Hepatocyte (in vitro differentiated cells): Measurements from ENCODE around the gene PYCR2. TPM values are rescaled to one million over a fixed set of nuclear protein-coding genes. Genes with fewer than 3 reads are reported as not detected.
"Not testable (repeated sequence)": the region's sequence is repeated elsewhere in the genome, so short reads cannot be mapped to it uniquely, and the experiment has no call there.

Experiments
- DNase-seq: peaks from one replicate; pipeline ENCODE4 v3.0.0-alpha.2; 2016; ENCODE audit warnings: low spot score
- H2AFZ ChIP-seq: fragments of 200-600 bp; sonication (generic); 2 replicates; pipeline ENCODE4 v1.6.0; 2016; ENCODE audit warnings: antibody characterized with exemption, mild to moderate bottlenecking
- H3K27ac ChIP-seq: fragments of 200-600 bp; sonication (generic); 2 replicates; pipeline ENCODE4 v1.5.1; 2016; ENCODE audit warnings: mild to moderate bottlenecking
- H3K27me3 ChIP-seq: fragments of 200-600 bp; sonication (generic); 2 replicates; pipeline ENCODE4 v1.6.1; 2016
- H3K36me3 ChIP-seq: fragments of 200-600 bp; sonication (generic); replicated peaks from 2 replicates; pipeline ENCODE4 v1.5.1; 2016; ENCODE audit warnings: low read depth; ENCODE audit not compliant: insufficient read depth
- H3K4me1 ChIP-seq: fragments of 200-600 bp; sonication (generic); 2 replicates; pipeline ENCODE4 v1.5.1; 2016; ENCODE audit warnings: mild to moderate bottlenecking, moderate library complexity; ENCODE audit not compliant: insufficient read depth
- H3K4me2 ChIP-seq: fragments of 200-600 bp; sonication (generic); 2 replicates; pipeline ENCODE4 v1.6.0; 2016
- H3K4me3 ChIP-seq: fragments of 200-600 bp; sonication (generic); 2 replicates; pipeline ENCODE4 v1.5.1; 2016; ENCODE audit warnings: mild to moderate bottlenecking
- H3K79me2 ChIP-seq: fragments of 200-600 bp; sonication (generic); 2 replicates; pipeline ENCODE4 v1.6.0; 2017; ENCODE audit warnings: mild to moderate bottlenecking
- H3K9me2 ChIP-seq: fragments of 200-600 bp; sonication (generic); replicated peaks from 2 replicates; pipeline ENCODE4 v1.6.0; 2017; ENCODE audit warnings: mild to moderate bottlenecking; ENCODE audit not compliant: insufficient read depth
- H3K9me3 ChIP-seq: fragments of 200-600 bp; sonication (generic); 2 replicates; pipeline ENCODE4 v1.5.1; 2016; ENCODE audit warnings: low read depth, mild to moderate bottlenecking
- H4K20me1 ChIP-seq: fragments of 200-600 bp; sonication (generic); 2 replicates; pipeline ENCODE4 v1.6.0; 2016; ENCODE audit warnings: mild to moderate bottlenecking; ENCODE audit not compliant: insufficient read depth, poor library complexity, severe bottlenecking
- CTCF ChIP-seq: fragments of 200-600 bp; sonication (generic); IDR thresholded peaks from 2 replicates; pipeline ENCODE4 v1.5.1; 2016; ENCODE audit warnings: antibody characterized with exemption, mild to moderate bottlenecking; ENCODE audit not compliant: poor library complexity
- EZH2 ChIP-seq: fragments of 200-600 bp; sonication (generic); IDR thresholded peaks from 2 replicates; pipeline ENCODE4 v1.6.1; 2016; ENCODE audit warnings: antibody characterized with exemption, mild to moderate bottlenecking, borderline replicate concordance
- EZH2phosphoT487 ChIP-seq: fragments of 200-600 bp; sonication (generic); IDR thresholded peaks from one replicate; pipeline ENCODE4 v1.6.1; 2018; ENCODE audit warnings: antibody characterized with exemption, mild to moderate bottlenecking, low read depth, moderate library complexity; ENCODE audit not compliant: unreplicated experiment, severe bottlenecking
- WGBS: methylation state at CpG from one replicate; pipeline ENCODE4 v1.1.6; 2016; ENCODE audit warnings: low lambda C conversion rate; ENCODE audit errors: missing lambda C conversion rate; 5-methylcytosine and 5-hydroxymethylcytosine counted together
- polyA plus RNA-seq: library from polyadenylated mRNA; unstranded; fragments of >200 nt; fragmentation: Nextera tagmentation; extraction: Ambion mirVana; gene quantifications from 2 replicates; pipeline ENCODE4 v1.2.1, GENCODE V29; 2016
- total RNA-seq: library from RNA; depleted of rRNA; stranded (reverse); fragments of >200 nt; gene quantifications from 2 replicates; pipeline ENCODE4 v1.2.3, GENCODE V29; 2014

The PYCR2 gene
- total and polyA plus RNA-seq, 2 experiments from 2014 or later, result 33.5 to 49.2 TPM

- WGBS, result 92% methylated on average over 21 of the region's 21 CpGs
These were observed 13.3 kb upstream of the PYCR2 start for GRCh38 chr1:225937048-225937968.

GRCh38 chr1:225936523-225936922, 12.5 kb upstream of the PYCR2 start:
- Histone ChIP-seq H4K20me1 (no peaks in the 10 kb centered on the region), H3K36me3 (no peaks in the 10 kb centered on the region), H3K27ac (no peak overlapping the region), H3K4me2 (no peak overlapping the region), H3K4me1 (peaks cover 5% of the 10 kb centered on the region), H2AFZ (no peak overlapping the region), H3K4me3 (no peak overlapping the region), H3K27me3 (no peaks in the 10 kb centered on the region), H3K9me3 (no peaks in the 10 kb centered on the region), H3K79me2 (no peaks in the 10 kb centered on the region), H3K9me2 (no peaks in the 10 kb centered on the region)
- TF ChIP-seq EZH2 (no peak), EZH2phosphoT487 (no peak), CTCF (no peak)
- no peak for DNase-seq
- WGBS, result 77% methylated on average over 3 of the region's 3 CpGs

More at GRCh38 chr1:225937048-225937968, 13.3 kb upstream of the PYCR2 start:
- peaks cover 5% of the 10 kb centered on the region for H3K4me1 ChIP-seq
- H4K20me1 ChIP-seq, result no peaks in the 10 kb centered on the region
- no peaks in the 10 kb centered on the region for H3K36me3 ChIP-seq
- no peak overlapping the region for H3K4me2 ChIP-seq
- TF ChIP-seq CTCF (no peak), EZH2phosphoT487 (no peak), EZH2 (no peak)
- H3K4me3 ChIP-seq, result no peak overlapping the region
- no peak for DNase-seq
- no peaks in the 10 kb centered on the region for H3K9me2 ChIP-seq
- no peaks in the 10 kb centered on the region for H3K79me2 ChIP-seq
- H2AFZ ChIP-seq, result no peak overlapping the region
- H3K9me3 ChIP-seq, result no peaks in the 10 kb centered on the region
- H3K27ac ChIP-seq, result no peak overlapping the region
- H3K27me3 ChIP-seq, result no peaks in the 10 kb centered on the region

GRCh38 chr1:225936086-225936485, 12.0 kb upstream of the PYCR2 start:
- DNase-seq, H3K4me3 ChIP-seq, H3K79me2 ChIP-seq, H3K4me1 ChIP-seq, H2AFZ ChIP-seq, H4K20me1 ChIP-seq, H3K9me3 ChIP-seq, H3K27me3 ChIP-seq, H3K4me2 ChIP-seq, H3K27ac ChIP-seq, H3K36me3 ChIP-seq, H3K9me2 ChIP-seq: not testable (repeated sequence)
- 83% methylated on average over 8 of the region's 8 CpGs for WGBS

GRCh38 chr1:225934711-225935110, 10.7 kb upstream of the PYCR2 start:
- Histone ChIP-seq H3K9me2 (no peaks in the 10 kb centered on the region), H3K4me2 (no peak overlapping the region), H3K27me3 (no peaks in the 10 kb centered on the region), H3K36me3 (no peaks in the 10 kb centered on the region), H3K79me2 (no peaks in the 10 kb centered on the region), H4K20me1 (no peaks in the 10 kb centered on the region), H3K9me3 (no peaks in the 10 kb centered on the region), H2AFZ (no peak overlapping the region), H3K4me1 (no peaks in the 10 kb centered on the region), H3K27ac (no peak overlapping the region), H3K4me3 (no peak overlapping the region)
- WGBS, result 93% methylated on average over 5 of the region's 5 CpGs
- TF ChIP-seq CTCF (no peak), EZH2phosphoT487 (no peak)
- DNase-seq, result no peak
